ENCODE measurements around the gene TAPBPL.

Gene TAPBPL

DNA sequence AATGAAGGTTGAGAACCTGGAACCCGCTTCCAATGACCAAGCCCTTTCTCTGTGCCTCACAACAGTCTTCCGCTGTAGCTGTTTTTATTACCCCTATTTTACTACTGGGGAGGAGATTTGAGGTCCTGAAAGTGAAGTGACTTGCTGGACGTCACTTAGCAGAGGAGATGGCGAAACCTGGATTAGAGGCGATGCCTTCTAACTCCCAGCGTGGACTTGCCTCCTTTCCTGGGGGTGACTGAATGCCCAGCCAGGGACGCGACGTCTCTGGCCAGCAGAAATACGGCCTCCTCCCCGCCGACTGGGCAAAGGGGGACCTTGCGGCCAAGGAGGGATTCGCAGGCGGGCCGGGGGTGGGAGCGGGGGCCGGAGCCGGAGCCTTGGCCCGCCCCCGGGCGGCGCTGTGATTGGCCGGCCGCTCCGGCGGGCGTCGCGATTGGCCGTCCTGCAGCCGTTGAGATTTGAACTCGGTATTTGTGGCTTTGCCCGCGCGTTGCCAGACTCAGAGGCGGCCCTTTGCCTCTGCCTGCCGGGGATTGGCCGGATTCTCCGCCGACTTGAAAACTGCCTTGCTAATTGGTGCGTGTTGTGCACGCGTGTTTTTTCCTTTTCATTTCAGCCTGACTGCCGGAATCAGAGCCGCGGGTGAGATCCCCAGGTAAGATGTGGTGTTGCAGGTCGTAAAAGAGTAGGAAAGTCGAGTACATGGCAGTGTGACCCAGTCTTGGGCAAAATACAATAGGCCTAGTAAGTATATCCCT, 41.8 kb downstream of the TAPBPL start, which contains the start of gene NCAPD2:
NCAPD2 (plus strand) TSS at position 606 of the 761 bp plus-strand sequence. CDS start 997 bp downstream, outside the sequence.
- TF ChIP-seq GLIS3 (CRISPR knock-in tag; IDR thresholded peaks at IDR 0.05), result 0 out of 2 replicates have a peak, but pooled peaks have one; percentile 28
- TF ChIP-seq, protein P1, sequence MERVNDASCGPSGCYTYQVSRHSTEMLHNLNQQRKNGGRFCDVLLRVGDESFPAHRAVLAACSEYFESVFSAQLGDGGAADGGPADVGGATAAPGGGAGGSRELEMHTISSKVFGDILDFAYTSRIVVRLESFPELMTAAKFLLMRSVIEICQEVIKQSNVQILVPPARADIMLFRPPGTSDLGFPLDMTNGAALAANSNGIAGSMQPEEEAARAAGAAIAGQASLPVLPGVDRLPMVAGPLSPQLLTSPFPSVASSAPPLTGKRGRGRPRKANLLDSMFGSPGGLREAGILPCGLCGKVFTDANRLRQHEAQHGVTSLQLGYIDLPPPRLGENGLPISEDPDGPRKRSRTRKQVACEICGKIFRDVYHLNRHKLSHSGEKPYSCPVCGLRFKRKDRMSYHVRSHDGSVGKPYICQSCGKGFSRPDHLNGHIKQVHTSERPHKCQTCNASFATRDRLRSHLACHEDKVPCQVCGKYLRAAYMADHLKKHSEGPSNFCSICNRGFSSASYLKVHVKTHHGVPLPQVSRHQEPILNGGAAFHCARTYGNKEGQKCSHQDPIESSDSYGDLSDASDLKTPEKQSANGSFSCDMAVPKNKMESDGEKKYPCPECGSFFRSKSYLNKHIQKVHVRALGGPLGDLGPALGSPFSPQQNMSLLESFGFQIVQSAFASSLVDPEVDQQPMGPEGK (CRISPR knock-in tag; IDR thresholded peaks at IDR 0.05; ENCODE audit: borderline replicate concordance), result no peak; the same call in 1 of the 2 replicates
- peak; percentile 95 for ATAC-seq

DNA sequence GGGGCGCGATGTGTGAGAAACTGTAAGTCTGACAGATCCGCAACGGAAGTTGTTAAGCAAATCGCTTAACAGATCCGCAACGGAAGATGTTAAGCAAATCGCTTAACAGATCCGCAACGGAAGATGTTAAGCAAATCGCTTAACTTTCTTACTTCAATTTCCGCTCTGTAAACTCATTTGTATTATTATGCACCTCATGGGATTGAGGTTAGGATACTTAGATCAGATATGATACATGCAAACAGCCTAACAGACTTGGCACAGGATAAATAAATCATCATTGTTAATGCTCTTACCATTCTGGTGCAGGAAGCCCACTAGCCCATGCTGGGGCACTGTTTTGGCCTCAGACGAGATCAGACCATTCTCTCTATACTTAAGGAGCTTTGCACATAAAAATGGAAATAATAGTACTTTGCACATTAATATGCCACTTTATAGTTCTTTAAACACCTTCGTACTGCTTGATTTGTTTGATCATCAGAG, 42.5 kb downstream of the TAPBPL start:
- TF ChIP-seq PPARA (CRISPR knock-in tag; IDR thresholded peaks at IDR 0.05; ENCODE audit: borderline replicate concordance) (no peak), ZFP30 (CRISPR knock-in tag; IDR thresholded peaks at IDR 0.05) (no peak), RARB (CRISPR knock-in tag; IDR thresholded peaks at IDR 0.05) (no peak), ZFP3 (CRISPR knock-in tag; IDR thresholded peaks at IDR 0.05) (no peak), SNAI2 (CRISPR knock-in tag; IDR thresholded peaks at IDR 0.05) (no peak), TCF4 (CRISPR knock-in tag; IDR thresholded peaks at IDR 0.05; ENCODE audit: borderline replicate concordance) (no peak), CSDC2 (CRISPR knock-in tag; IDR thresholded peaks at IDR 0.05) (no peak), ESRRG (CRISPR knock-in tag; IDR thresholded peaks at IDR 0.05) (no peak), ARNTL (CRISPR knock-in tag; IDR thresholded peaks at IDR 0.05; ENCODE audit: borderline replicate concordance, low read depth) (no peak), ZNF565 (CRISPR knock-in tag; conservative IDR thresholded peaks at IDR 0.05; ENCODE audit: low read depth) (no peak), ISL1 (CRISPR knock-in tag; IDR thresholded peaks at IDR 0.05) (no peak), ZC3H10 (CRISPR knock-in tag; IDR thresholded peaks at IDR 0.05) (no peak), OSR1 (CRISPR knock-in tag; IDR thresholded peaks at IDR 0.05) (no peak), TOX (CRISPR knock-in tag; IDR thresholded peaks at IDR 0.05; ENCODE audit: borderline replicate concordance) (no peak), ZNF70 (CRISPR knock-in tag; IDR thresholded peaks at IDR 0.05) (no peak)
- TF ChIP-seq, protein P2, sequence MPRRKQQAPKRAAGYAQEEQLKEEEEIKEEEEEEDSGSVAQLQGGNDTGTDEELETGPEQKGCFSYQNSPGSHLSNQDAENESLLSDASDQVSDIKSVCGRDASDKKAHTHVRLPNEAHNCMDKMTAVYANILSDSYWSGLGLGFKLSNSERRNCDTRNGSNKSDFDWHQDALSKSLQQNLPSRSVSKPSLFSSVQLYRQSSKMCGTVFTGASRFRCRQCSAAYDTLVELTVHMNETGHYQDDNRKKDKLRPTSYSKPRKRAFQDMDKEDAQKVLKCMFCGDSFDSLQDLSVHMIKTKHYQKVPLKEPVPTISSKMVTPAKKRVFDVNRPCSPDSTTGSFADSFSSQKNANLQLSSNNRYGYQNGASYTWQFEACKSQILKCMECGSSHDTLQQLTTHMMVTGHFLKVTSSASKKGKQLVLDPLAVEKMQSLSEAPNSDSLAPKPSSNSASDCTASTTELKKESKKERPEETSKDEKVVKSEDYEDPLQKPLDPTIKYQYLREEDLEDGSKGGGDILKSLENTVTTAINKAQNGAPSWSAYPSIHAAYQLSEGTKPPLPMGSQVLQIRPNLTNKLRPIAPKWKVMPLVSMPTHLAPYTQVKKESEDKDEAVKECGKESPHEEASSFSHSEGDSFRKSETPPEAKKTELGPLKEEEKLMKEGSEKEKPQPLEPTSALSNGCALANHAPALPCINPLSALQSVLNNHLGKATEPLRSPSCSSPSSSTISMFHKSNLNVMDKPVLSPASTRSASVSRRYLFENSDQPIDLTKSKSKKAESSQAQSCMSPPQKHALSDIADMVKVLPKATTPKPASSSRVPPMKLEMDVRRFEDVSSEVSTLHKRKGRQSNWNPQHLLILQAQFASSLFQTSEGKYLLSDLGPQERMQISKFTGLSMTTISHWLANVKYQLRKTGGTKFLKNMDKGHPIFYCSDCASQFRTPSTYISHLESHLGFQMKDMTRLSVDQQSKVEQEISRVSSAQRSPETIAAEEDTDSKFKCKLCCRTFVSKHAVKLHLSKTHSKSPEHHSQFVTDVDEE (CRISPR knock-in tag; IDR thresholded peaks at IDR 0.05), result no peak
- TF ChIP-seq, protein P3, sequence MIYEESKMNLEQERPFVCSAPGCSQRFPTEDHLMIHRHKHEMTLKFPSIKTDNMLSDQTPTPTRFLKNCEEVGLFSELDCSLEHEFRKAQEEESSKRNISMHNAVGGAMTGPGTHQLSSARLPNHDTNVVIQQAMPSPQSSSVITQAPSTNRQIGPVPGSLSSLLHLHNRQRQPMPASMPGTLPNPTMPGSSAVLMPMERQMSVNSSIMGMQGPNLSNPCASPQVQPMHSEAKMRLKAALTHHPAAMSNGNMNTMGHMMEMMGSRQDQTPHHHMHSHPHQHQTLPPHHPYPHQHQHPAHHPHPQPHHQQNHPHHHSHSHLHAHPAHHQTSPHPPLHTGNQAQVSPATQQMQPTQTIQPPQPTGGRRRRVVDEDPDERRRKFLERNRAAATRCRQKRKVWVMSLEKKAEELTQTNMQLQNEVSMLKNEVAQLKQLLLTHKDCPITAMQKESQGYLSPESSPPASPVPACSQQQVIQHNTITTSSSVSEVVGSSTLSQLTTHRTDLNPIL (CRISPR knock-in tag; IDR thresholded peaks at IDR 0.05; ENCODE audit: low read depth), result no peak
- TF ChIP-seq, protein P4, sequence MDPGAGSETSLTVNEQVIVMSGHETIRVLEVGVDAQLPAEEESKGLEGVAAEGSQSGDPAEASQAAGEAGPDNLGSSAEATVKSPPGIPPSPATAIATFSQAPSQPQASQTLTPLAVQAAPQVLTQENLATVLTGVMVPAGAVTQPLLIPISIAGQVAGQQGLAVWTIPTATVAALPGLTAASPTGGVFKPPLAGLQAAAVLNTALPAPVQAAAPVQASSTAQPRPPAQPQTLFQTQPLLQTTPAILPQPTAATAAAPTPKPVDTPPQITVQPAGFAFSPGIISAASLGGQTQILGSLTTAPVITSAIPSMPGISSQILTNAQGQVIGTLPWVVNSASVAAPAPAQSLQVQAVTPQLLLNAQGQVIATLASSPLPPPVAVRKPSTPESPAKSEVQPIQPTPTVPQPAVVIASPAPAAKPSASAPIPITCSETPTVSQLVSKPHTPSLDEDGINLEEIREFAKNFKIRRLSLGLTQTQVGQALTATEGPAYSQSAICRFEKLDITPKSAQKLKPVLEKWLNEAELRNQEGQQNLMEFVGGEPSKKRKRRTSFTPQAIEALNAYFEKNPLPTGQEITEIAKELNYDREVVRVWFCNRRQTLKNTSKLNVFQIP (CRISPR knock-in tag; IDR thresholded peaks at IDR 0.05; ENCODE audit: borderline replicate concordance, low read depth), result no peak
- TF ChIP-seq, protein P5, sequence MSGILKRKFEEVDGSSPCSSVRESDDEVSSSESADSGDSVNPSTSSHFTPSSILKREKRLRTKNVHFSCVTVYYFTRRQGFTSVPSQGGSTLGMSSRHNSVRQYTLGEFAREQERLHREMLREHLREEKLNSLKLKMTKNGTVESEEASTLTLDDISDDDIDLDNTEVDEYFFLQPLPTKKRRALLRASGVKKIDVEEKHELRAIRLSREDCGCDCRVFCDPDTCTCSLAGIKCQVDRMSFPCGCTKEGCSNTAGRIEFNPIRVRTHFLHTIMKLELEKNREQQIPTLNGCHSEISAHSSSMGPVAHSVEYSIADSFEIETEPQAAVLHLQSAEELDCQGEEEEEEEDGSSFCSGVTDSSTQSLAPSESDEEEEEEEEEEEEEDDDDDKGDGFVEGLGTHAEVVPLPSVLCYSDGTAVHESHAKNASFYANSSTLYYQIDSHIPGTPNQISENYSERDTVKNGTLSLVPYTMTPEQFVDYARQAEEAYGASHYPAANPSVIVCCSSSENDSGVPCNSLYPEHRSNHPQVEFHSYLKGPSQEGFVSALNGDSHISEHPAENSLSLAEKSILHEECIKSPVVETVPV (CRISPR knock-in tag; IDR thresholded peaks at IDR 0.05), result no peak
- ATAC-seq, result peak; percentile 6; the same call in 1 of the 3 replicates

DNA sequence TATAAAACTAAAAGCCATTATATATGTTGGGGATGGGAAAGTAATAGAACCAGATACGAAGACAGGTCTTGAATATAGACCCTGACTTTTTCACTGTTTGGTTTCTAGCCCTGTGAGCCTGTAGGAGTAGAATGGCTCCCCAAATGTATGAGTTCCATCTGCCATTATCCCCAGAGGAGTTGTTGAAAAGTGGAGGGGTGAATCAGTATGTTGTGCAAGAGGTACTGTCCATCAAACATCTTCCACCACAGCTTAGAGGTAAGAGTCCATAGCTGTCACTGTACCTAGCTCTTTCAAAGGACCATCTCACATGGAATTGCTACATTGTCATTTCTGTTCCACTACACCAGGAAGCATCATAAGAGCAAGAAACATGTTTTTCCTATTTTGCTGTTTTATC, 43.1 kb downstream of the TAPBPL start:
- no peak for ATAC-seq
- no peak for TF ChIP-seq ZFP30 (CRISPR knock-in tag; IDR thresholded peaks at IDR 0.05)
- TF ChIP-seq, protein P5 (CRISPR knock-in tag; IDR thresholded peaks at IDR 0.05), result no peak
- no peak for TF ChIP-seq BACH2 (CRISPR knock-in tag; IDR thresholded peaks at IDR 0.05; ENCODE audit: borderline replicate concordance)
- TF ChIP-seq CSDC2 (CRISPR knock-in tag; IDR thresholded peaks at IDR 0.05), result no peak
- TF ChIP-seq, protein P3 (CRISPR knock-in tag; IDR thresholded peaks at IDR 0.05; ENCODE audit: low read depth), result no peak
- TF ChIP-seq SNAI2 (CRISPR knock-in tag; IDR thresholded peaks at IDR 0.05), result no peak
- no peak for TF ChIP-seq ZNF70 (CRISPR knock-in tag; IDR thresholded peaks at IDR 0.05)
- TF ChIP-seq ZNF565 (CRISPR knock-in tag; conservative IDR thresholded peaks at IDR 0.05; ENCODE audit: low read depth), result no peak
- no peak for TF ChIP-seq PPARA (CRISPR knock-in tag; IDR thresholded peaks at IDR 0.05; ENCODE audit: borderline replicate concordance)
- no peak for TF ChIP-seq OSR1 (CRISPR knock-in tag; IDR thresholded peaks at IDR 0.05)
- no peak for TF ChIP-seq ZC3H10 (CRISPR knock-in tag; IDR thresholded peaks at IDR 0.05)
- TF ChIP-seq ESRRG (CRISPR knock-in tag; IDR thresholded peaks at IDR 0.05), result no peak
- TF ChIP-seq ISL1 (CRISPR knock-in tag; IDR thresholded peaks at IDR 0.05), result no peak
